ENCODE data around the gene FARP2.

FARP2 gene

GRCh38 chr2:241496003-241496707 is 140.1 kb downstream of the FARP2 start:
- no peaks in the 10 kb centered on the region for H3K4me1 ChIP-seq (ENCODE audit: control insufficient read depth, insufficient read depth, low read length)
- no peaks in the 10 kb centered on the region for H3K27me3 ChIP-seq (ENCODE audit: control insufficient read depth, insufficient read depth, low read length)
- WGBS (ENCODE audit: insufficient coverage, insufficient read length), result no CpG with 5 or more reads among the region's 28 CpGs
- no peak overlapping the region for H3K4me3 ChIP-seq (ENCODE audit: low read length)
- H3K9me3 ChIP-seq (ENCODE audit: control insufficient read depth, insufficient read depth, low read length), result no peaks in the 10 kb centered on the region
- H3K36me3 ChIP-seq (ENCODE audit: control insufficient read depth, insufficient read depth, low read length), result peaks cover 49% of the 10 kb centered on the region
- no peak for DNase-seq (ENCODE audit: low read depth, low spot score)
- H3K27ac ChIP-seq (ENCODE audit: low read length), result no peak overlapping the region

- no peak for DNase-seq (ENCODE audit: low read depth, low spot score)
- H3K4me3 ChIP-seq (ENCODE audit: low read length), result no peak overlapping the region
- H3K9me3 ChIP-seq (ENCODE audit: control insufficient read depth, insufficient read depth, low read length), result no peaks in the 10 kb centered on the region
- no peaks in the 10 kb centered on the region for H3K4me1 ChIP-seq (ENCODE audit: control insufficient read depth, insufficient read depth, low read length)
- H3K36me3 ChIP-seq (ENCODE audit: control insufficient read depth, insufficient read depth, low read length), result peaks cover 50% of the 10 kb centered on the region
- WGBS (ENCODE audit: insufficient coverage, insufficient read length), result no CpG with 5 or more reads among the region's 29 CpGs
- no peaks in the 10 kb centered on the region for H3K27me3 ChIP-seq (ENCODE audit: control insufficient read depth, insufficient read depth, low read length)
- H3K27ac ChIP-seq (ENCODE audit: low read length), result no peak overlapping the region
Measured at GRCh38 chr2:241496904-241497877, 141.1 kb downstream of the FARP2 start.

- H3K9me3 ChIP-seq (ENCODE audit: control insufficient read depth, insufficient read depth, low read length), result no peaks in the 10 kb centered on the region
- H3K36me3 ChIP-seq (ENCODE audit: control insufficient read depth, insufficient read depth, low read length), result peaks cover 50% of the 10 kb centered on the region
- H3K4me3 ChIP-seq (ENCODE audit: low read length), result no peak overlapping the region
- WGBS (ENCODE audit: insufficient coverage, insufficient read length), result no CpG with 5 or more reads among the region's 36 CpGs
- DNase-seq (ENCODE audit: low read depth, low spot score), result no peak
- H3K27ac ChIP-seq (ENCODE audit: low read length), result no peak overlapping the region
- no peaks in the 10 kb centered on the region for H3K27me3 ChIP-seq (ENCODE audit: control insufficient read depth, insufficient read depth, low read length)
- no peaks in the 10 kb centered on the region for H3K4me1 ChIP-seq (ENCODE audit: control insufficient read depth, insufficient read depth, low read length)
Measured at GRCh38 chr2:241498115-241499070, 142.3 kb downstream of the FARP2 start.

- Histone ChIP-seq H3K4me3 (ENCODE audit: low read length) (no peak overlapping the region), H3K36me3 (ENCODE audit: control insufficient read depth, insufficient read depth, low read length) (peaks cover 49% of the 10 kb centered on the region), H3K27ac (ENCODE audit: low read length) (no peak overlapping the region), H3K27me3 (ENCODE audit: control insufficient read depth, insufficient read depth, low read length) (no peaks in the 10 kb centered on the region), H3K9me3 (ENCODE audit: control insufficient read depth, insufficient read depth, low read length) (no peaks in the 10 kb centered on the region), H3K4me1 (ENCODE audit: control insufficient read depth, insufficient read depth, low read length) (no peaks in the 10 kb centered on the region)
- WGBS (ENCODE audit: insufficient coverage, insufficient read length), result no CpG with 5 or more reads among the region's 28 CpGs
- DNase-seq (ENCODE audit: low read depth, low spot score), result no peak
Measured at GRCh38 chr2:241499146-241499965, 143.3 kb downstream of the FARP2 start.

GRCh38 chr2:241500016-241500415 is 143.9 kb downstream of the FARP2 start:
- H3K27me3 ChIP-seq (ENCODE audit: control insufficient read depth, insufficient read depth, low read length), result no peaks in the 10 kb centered on the region
- no peaks in the 10 kb centered on the region for H3K4me1 ChIP-seq (ENCODE audit: control insufficient read depth, insufficient read depth, low read length)
- no peaks in the 10 kb centered on the region for H3K9me3 ChIP-seq (ENCODE audit: control insufficient read depth, insufficient read depth, low read length)
- H3K4me3 ChIP-seq (ENCODE audit: low read length), result no peak overlapping the region
- no peak for DNase-seq (ENCODE audit: low read depth, low spot score)
- peaks cover 44% of the 10 kb centered on the region for H3K36me3 ChIP-seq (ENCODE audit: control insufficient read depth, insufficient read depth, low read length)
- no peak overlapping the region for H3K27ac ChIP-seq (ENCODE audit: low read length)
- WGBS (ENCODE audit: insufficient coverage, insufficient read length), result no CpG with 5 or more reads among the region's 10 CpGs

- Histone ChIP-seq H3K27ac (ENCODE audit: low read length) (no peak overlapping the region), H3K4me1 (ENCODE audit: control insufficient read depth, insufficient read depth, low read length) (no peaks in the 10 kb centered on the region), H3K4me3 (ENCODE audit: low read length) (no peak overlapping the region), H3K36me3 (ENCODE audit: control insufficient read depth, insufficient read depth, low read length) (peaks cover 41% of the 10 kb centered on the region), H3K9me3 (ENCODE audit: control insufficient read depth, insufficient read depth, low read length) (no peaks in the 10 kb centered on the region), H3K27me3 (ENCODE audit: control insufficient read depth, insufficient read depth, low read length) (no peaks in the 10 kb centered on the region)
- WGBS (ENCODE audit: insufficient coverage, insufficient read length), result no CpG with 5 or more reads among the region's 12 CpGs
- DNase-seq (ENCODE audit: low read depth, low spot score), result no peak
Measured at GRCh38 chr2:241500431-241500975, 144.4 kb downstream of the FARP2 start.

- no peaks in the 10 kb centered on the region for H3K27me3 ChIP-seq (ENCODE audit: control insufficient read depth, insufficient read depth, low read length)
- H3K27ac ChIP-seq (ENCODE audit: low read length), result no peak overlapping the region
- peaks cover 35% of the 10 kb centered on the region for H3K36me3 ChIP-seq (ENCODE audit: control insufficient read depth, insufficient read depth, low read length)
- H3K4me3 ChIP-seq (ENCODE audit: low read length), result no peak overlapping the region
- WGBS (ENCODE audit: insufficient coverage, insufficient read length), result no CpG with 5 or more reads among the region's 12 CpGs
- no peaks in the 10 kb centered on the region; the same call in 1 of the 2 replicates for H3K4me1 ChIP-seq (ENCODE audit: control insufficient read depth, insufficient read depth, low read length)
- no peak for DNase-seq (ENCODE audit: low read depth, low spot score)
- no peaks in the 10 kb centered on the region for H3K9me3 ChIP-seq (ENCODE audit: control insufficient read depth, insufficient read depth, low read length)
Measured at GRCh38 chr2:241501099-241501541, 145.0 kb downstream of the FARP2 start.

GRCh38 chr2:241501551-241501950 is 145.5 kb downstream of the FARP2 start:
- H3K36me3 ChIP-seq (ENCODE audit: control insufficient read depth, insufficient read depth, low read length), result peaks cover 30% of the 10 kb centered on the region
- no CpG with 5 or more reads among the region's 17 CpGs for WGBS (ENCODE audit: insufficient coverage, insufficient read length)
- H3K4me1 ChIP-seq (ENCODE audit: control insufficient read depth, insufficient read depth, low read length), result no peaks in the 10 kb centered on the region; the same call in 1 of the 2 replicates
- H3K27me3 ChIP-seq (ENCODE audit: control insufficient read depth, insufficient read depth, low read length), result no peaks in the 10 kb centered on the region
- no peak overlapping the region for H3K27ac ChIP-seq (ENCODE audit: low read length)
- DNase-seq (ENCODE audit: low read depth, low spot score), result no peak
- H3K9me3 ChIP-seq (ENCODE audit: control insufficient read depth, insufficient read depth, low read length), result no peaks in the 10 kb centered on the region
- H3K4me3 ChIP-seq (ENCODE audit: low read length), result no peak overlapping the region

- Histone ChIP-seq H3K27ac (ENCODE audit: low read length) (no peak overlapping the region), H3K4me3 (ENCODE audit: low read length) (no peak overlapping the region), H3K9me3 (ENCODE audit: control insufficient read depth, insufficient read depth, low read length) (no peaks in the 10 kb centered on the region), H3K36me3 (ENCODE audit: control insufficient read depth, insufficient read depth, low read length) (peaks cover 24% of the 10 kb centered on the region), H3K27me3 (ENCODE audit: control insufficient read depth, insufficient read depth, low read length) (no peaks in the 10 kb centered on the region), H3K4me1 (ENCODE audit: control insufficient read depth, insufficient read depth, low read length) (no peaks in the 10 kb centered on the region; the same call in 1 of the 2 replicates)
- no peak for DNase-seq (ENCODE audit: low read depth, low spot score)
- no CpG with 5 or more reads among the region's 11 CpGs for WGBS (ENCODE audit: insufficient coverage, insufficient read length)
Measured at GRCh38 chr2:241502281-241502680, 146.2 kb downstream of the FARP2 start.
